HG03457 (cell line): Measurements from ENCODE around the gene ABLIM3.

Source experiments
- ATAC-seq: cut with Tn5 transposase; IDR thresholded peaks from one replicate; pipeline ENCODE4 v1.9.1; 2021; ENCODE audit warnings: moderate number of reproducible peaks; ENCODE audit not compliant: unreplicated experiment

ABLIM3 gene

DNA sequence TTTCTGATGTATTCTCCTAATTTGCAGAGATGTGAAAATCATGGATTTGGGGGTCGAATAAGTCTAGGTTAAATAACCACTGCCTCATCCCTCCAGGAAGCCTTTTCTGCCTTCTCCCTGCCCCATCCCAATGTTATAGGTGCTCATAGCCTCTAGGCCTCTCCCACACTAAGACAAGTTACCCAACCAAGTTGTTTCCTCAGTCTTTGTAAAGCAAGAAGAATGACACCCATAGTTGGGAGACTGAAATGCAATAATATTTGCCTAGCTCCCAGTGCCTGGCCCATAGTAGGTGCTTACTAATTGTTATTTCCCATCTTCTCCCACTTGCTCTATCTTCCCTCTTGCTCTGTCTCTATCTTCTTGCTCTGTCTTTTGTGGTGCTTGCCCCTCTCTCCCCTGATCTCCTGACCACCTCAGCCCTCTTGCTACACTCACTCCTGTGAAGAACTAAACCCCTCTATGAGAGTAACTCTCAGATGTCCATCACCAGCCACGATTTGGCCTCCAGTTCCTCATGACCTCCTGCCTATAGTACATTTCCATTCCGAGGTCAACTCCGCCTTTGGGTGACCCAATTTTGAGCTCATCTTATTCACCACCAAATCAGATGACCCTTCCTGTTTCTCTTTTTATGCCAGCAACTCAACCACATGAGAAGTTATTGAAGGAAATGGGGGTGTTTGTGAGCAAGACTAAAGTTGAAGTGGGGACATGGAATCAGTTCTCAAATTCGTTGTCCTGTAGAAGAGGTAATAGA lies 137.3 kb downstream of the ABLIM3 start:
- ATAC-seq: no peak

GRCh38 chr5:149279661-149280060 lies 138.4 kb downstream of the ABLIM3 start:
- ATAC-seq: no peak

DNA sequence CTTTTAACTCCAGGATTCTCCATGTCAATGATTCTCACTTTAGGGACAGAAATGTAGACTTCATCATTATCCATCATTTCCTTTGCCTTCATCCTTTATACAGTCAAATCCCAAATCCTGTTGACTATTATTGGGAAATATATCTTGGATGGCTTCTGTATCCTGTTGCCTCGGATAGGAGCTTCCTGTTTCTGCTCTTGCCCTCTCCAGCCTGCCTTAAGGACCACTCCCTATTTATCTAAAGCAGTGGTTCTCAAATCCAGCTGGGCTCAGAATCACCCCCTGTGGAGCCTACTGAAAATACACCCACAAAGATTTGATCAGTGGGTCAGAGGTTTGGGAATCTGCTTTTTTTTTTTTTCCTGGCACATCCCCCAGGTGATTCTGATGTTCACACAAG lies 138.8 kb downstream of the ABLIM3 start:
- no peak for ATAC-seq

DNA sequence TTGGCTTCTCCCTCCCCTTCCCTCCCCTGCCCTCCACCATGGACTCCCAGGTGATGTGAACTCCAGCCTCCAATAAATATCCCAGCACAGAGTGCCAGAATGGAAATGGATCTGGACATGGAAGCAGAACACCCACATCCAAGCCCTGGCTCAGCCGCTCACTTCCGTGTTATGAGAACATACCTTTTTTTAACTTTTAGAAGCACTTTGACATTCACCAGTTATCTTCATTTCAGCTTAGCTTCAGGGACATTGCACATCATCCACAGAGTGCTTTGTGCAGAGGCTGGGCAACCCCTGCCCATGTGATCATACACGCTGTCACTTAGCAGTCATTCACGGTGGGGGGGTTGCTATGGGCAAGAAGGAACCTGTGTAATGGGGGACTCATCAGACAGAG lies 139.5 kb downstream of the ABLIM3 start:
- no peak for ATAC-seq

- ATAC-seq: no peak
Measured at GRCh38 chr5:149282027-149282965, 141.0 kb downstream of the ABLIM3 start.

GRCh38 chr5:149282966-149283332 lies 141.7 kb downstream of the ABLIM3 start:
- no peak for ATAC-seq

DNA sequence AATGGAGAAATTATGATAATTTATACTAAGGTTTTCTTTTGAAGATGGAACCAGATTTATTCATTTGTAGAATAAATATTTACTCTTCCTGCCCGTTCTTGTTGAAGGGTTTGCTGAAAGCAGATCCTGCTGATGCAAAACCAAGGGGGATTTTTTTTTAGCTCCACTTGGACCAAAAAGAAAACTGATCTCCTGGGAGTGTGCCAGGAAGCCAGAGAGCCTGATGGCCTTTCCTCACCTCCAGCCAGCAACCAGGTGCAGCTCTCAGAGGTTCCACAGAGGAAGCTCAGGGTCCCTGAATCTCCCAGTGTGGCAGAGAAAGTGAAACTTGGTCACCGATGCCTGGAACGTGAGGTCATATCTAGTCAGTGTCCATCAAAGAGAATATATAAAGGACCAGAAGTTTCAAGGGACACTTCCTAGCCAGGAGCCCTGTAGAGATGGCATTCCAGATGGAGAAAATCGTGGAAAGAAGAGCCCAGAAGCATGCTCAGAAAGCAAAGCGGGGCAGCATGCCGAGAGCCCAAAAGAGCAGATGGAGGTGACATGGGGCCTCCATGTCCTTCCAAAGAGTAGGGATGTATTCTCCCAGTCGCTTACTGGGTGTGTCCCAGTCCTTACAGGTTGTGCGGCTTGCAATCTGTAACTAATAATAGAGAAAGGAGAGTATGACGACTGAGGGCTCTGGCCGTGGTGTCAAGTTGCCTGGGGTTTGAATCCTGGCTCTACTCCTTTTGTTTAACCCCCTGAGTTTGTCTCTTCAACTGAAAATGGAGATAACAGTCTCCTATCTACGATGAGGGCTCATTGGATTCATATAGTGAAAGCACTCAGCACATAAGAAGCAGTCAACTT lies 142.6 kb downstream of the ABLIM3 start:
- no peak for ATAC-seq

GRCh38 chr5:149284501-149284900 lies 143.2 kb downstream of the ABLIM3 start:
- no peak for ATAC-seq

- no peak for ATAC-seq
Measured at GRCh38 chr5:149285153-149285552, 143.9 kb downstream of the ABLIM3 start.

DNA sequence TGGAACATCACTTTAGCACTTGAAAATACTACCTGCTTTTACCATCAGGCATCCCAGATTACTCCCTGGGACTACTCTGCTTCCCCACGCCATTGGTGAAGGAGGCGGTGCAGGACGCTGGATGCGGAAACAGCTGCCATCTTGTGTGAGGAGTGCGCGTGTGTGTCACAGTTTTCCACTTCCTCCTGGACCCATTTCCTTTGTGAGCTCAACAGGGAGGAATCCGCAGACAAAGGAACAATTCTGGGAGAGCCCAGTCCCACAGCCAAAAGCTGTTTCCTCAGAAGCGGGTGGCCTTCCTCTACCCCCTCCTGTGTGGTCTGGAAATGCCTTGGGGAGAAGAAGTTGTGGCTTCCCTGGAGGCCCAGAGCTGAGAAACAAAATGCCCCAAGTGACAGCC lies 147.1 kb downstream of the ABLIM3 start:
- ATAC-seq: no peak

DNA sequence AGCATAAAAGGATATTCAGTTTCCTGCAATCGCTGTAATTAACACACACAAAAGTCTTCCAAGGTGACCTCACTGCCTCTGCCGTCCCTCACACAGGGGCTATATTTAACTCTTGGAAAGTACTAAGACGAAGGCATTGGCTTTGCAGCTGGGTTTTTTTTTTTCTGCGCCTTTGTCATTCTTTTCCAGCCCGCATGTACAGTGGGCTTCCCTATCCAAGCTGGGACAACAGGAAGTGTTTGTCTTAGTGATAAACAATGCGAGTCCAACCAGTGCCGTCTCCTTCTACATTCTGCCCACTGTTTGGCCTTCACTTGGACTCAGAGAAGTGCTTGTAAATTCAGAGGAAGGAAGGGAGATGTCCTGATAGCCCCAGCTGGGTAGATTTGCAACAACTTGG lies 148.0 kb downstream of the ABLIM3 start:
- no peak for ATAC-seq

DNA sequence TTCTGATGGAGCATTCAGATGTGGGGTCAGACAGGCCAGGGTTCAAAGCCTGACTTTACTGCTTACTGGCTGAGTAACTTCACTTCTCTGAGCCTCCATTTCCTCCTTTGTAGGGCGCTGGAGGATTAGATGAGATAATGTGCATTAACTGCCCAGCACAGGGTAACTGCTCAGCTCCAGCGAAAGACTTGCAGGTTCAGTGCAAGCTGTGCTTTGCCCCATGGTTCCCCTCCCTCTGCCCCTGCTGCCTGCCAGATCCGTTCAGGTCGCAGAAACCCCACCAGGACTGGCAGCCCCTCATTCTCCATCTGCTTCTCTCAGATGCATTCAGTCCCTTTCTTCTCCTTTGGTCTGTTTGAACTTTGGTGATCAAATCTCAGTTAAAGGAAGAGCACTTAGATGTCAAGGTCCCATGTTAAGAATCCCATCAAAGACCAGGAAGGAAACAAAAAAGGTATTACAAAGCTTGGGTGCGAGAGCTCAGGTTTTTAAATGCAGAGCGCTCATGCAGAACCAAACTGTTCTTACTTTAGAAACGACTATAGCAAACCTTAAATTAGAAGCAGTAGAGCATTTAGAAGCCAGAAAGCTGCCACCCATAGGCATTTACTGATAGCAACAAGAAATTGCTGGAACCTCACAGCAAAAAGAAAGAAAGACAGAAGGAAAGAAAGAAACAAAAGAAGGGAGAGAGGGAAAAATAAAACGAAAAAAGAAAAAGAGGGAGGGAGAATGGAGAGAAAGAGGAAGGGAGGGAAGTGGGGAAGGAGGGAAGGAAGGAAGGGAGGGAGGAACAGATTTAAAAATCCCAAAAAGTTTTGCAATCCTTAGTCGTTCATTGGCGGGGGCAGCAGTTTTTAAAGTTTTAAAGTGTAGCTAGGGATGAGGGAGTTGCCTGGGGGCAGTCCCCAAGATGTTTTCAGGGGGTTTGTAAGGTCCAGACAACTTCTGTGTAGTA lies 153.9 kb downstream of the ABLIM3 start:
- no peak for ATAC-seq

GRCh38 chr5:149297340-149298025 lies 156.2 kb downstream of the ABLIM3 start:
- ATAC-seq: no peak

- ATAC-seq: no peak
Measured at GRCh38 chr5:149298163-149298562, 156.9 kb downstream of the ABLIM3 start.

DNA sequence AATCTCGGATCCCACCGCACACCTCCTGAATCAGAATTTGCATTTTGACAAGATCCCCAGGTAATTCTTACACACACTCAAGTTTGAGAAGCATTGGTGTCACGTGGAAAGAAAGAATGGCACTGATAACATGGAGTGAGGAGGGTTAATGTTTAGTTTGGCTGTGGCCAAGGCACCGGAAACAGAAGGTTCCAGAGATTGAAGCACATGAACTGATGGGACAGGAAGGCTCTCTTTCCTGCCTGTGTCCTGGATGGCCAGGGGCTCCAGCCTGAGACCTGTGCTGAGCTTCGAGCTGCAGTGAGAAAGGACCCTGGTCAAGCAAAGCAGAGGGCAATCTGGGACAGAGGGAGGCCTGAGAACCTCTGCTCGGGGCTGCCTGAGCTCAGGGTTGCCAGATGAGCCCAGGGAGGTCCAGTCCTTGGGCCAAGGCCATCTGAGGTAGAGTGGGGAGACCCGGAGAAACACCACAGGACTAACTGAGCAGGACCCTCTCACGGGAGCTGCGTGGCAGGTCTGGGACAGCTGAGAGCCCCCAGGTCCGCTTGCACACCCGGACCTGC lies 157.6 kb downstream of the ABLIM3 start:
- ATAC-seq: no peak

DNA sequence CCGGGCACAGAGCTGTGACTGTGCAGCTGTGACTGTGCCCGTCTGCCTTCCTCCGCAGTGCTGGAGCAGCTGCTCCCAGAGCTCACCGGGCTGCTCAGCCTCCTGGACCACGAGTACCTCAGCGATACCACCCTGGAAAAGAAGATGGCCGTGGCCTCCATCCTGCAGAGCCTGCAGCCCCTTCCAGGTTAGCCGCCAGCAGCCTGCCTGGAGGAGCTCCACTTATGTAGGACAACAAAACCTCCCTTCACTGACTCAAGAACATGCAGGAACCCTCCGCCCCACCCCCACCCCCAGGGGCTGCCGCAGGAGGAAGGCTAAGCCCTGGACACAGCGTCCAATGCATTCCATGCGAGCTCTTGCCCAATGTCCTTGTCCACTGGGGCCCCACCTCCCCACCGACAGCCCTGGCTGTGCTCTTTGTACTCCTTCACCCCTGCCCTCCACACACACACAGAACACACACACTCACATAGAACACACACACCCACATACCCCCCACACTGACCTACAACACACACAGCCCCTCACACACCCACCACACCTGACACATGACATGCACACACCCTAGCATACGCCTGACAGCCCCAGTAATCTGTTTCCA lies 158.3 kb downstream of the ABLIM3 start:
- ATAC-seq: no peak

- no peak for ATAC-seq
Measured at GRCh38 chr5:149300441-149300840, 159.1 kb downstream of the ABLIM3 start.

DNA sequence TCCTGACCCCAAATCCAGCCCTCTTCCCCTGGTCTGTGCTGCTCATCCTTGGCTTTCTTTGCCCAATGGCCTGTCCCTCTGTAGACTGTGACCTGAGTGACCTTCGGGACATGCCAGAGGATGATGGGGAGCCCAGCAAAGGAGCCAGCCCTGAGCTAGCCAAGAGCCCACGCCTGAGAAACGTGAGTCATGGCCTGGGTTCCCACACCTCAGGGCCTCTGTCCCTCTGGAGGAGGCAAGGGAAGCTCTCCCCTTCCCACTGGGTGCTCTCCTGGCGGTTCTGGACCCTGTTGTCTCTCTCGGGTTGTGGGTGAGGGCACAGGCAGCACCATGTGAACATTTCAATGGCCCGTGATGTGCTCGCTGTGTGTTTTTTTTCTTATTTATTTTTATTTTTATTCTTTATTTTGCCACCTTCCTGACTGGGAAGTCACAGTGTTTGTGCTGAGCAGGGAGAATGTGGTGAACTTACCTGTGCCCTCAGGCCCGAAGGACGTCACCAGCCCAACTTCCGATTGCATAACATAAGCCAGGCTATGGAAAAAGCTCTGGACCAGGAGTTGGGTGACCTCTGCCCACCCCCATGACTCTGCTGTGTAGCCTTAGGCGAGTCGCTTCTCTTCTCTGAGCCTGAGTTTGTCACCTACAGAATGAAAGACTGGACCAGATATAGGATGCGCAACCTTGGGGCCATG lies 159.9 kb downstream of the ABLIM3 start:
- ATAC-seq: no peak
